Activated CD4-positive, CD25-positive, alpha-beta regulatory T cell treated with anti-CD3 and anti-CD28 coated beads, Interleukin-2, amount 50 U/mL, for 16 hours (primary cell): ENCODE results near the gene OR6J1.
"Not testable (repeated sequence)": the region's sequence is repeated elsewhere in the genome, so short reads cannot be mapped to it uniquely, and the experiment has no call there.

Experiments used
- DNase-seq: peaks from one replicate; pipeline ENCODE4 v3.0.0-alpha.2; 2020; ENCODE audit warnings: low read depth, low spot score

The OR6J1 gene

DNA sequence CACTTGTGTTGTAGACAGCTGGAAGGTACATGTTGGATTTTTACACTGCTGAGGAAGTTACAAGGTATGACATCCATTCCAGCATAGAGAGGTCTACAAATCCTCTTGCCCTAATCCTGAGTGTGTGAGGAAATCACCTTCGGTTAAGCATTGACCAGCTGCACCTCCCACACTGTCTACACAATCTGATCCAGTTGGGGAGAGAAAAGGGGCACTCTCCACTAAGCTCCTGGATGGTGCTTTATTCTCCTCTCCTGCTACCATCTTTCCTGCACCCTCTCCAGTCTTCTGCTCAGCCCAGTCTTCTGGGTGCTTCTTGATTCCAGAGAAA is at the start of gene OR6J1:
Gene OR6J1 (minus strand): TSS at position 48 of the 331 bp plus-strand sequence. CDS start 9,541 bp downstream, outside the sequence.
- DNase-seq, result no peak

DNA sequence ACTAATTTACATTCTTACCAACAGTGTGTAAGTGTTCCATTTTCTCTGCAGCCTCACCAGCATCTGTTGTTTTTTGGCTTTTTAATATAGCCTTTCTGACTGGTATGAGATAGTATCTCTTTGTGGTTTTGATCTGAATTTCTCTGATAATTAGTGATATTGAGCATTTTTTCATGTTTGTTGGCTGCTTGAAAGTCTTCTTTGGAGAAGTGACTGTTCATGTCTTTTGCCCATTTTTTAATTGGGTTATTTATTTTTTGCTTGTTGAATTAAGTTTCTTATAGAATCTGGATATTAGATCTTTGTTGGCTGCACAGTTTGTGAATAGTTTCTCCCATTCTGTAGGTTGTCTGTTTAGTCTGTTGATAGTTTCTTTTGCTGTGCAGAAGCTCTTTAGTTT is 48.0 kb upstream of the OR6J1 start:
- DNase-seq, result no peak

DNA sequence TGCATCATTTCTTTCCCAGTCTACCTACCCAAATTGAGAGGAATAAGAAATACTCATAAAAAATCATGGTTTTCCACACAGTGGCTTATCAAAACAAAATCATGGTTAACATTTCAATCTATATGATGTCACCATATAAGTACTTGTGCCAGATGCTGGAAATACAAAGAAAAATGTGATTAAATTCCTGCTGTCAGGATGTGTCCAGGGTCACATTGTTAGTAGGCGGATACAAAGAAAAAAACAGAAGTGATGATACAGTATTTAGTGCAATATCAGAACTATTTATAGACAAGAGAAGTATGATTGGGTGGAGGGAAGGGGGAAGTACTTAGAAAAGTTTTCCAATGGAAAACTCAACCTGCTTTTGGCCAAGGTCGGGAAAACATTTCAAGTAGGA is 47.0 kb upstream of the OR6J1 start:
- DNase-seq, result no peak

DNA sequence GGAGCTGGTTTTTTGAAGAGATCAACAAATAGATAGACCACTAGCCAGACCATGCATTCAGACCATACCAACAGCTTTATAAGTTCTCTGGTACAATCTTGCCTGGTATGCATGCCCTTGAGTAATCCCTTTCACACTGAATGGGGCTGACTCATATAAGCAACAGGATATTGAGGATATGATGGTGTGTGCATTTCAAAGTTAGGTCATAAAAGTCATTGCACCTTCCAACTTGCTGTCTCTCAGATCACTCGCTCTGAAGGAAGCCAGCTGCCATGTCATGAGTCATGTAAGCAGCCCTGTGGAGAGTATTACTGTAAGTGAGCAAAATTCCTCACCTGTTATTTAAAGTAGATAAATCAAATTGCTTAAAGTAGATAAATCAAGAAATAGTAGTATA is 45.0 kb upstream of the OR6J1 start:
- no peak for DNase-seq

DNA sequence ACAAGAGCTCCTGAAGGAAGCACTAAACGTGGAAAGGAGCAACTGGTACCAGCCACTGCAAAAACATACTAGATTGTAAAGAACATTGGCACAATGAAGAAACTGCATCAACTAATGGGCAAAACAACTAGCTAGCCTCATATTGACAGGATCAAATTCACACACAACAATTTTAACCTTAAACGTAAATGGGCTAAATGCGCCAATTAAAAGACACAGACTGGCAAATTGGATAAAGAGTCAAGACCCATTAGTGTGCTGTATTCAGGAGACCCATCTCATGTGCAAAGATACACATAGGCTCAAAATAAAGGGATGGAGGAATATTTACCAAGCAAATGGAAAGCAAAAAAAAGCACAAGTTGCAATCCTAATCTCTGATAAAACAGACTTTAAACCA is 43.8 kb upstream of the OR6J1 start:
- not testable (repeated sequence) for DNase-seq

DNA sequence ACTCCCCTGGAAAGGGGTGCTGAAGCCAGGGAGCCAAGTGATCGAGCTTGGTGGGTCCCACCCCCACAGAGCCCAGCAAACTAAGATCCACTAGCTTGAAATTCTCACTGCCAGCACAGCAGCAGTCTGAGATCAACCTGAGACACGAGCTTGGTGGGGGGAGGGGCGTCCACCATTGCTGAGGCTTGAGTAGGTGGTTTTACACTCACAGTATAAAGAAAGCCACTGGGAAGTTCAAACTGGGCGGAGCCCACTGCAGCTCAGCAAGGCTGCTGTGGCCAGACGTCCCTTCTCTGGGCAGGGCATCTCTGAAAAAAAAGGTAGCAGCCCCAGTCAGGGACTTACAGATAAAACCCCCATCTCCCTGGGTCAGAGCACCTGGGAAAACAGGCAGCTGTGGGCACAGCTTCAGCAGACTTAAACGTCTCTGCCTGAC is 42.0 kb upstream of the OR6J1 start:
- not testable (repeated sequence) for DNase-seq

DNA sequence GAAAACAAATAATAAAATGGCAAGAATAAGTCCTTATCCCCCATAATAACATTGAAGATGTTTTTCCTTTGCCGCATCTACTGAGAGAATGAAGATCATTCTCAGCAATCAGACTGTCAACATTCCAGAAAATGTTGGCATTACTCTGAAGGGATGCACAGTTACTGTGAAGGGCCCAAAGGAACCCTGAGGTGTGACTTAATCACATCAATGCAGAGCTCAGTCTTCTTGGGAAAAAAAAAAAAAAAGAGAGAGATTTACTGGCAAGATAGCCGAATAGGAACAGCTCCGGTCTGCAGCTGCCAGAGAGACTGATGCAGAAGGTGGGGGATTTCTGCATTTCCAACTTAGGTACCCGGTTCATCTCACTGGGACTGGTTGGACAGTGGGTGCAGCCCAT is 41.3 kb upstream of the OR6J1 start:
- no peak for DNase-seq

DNA sequence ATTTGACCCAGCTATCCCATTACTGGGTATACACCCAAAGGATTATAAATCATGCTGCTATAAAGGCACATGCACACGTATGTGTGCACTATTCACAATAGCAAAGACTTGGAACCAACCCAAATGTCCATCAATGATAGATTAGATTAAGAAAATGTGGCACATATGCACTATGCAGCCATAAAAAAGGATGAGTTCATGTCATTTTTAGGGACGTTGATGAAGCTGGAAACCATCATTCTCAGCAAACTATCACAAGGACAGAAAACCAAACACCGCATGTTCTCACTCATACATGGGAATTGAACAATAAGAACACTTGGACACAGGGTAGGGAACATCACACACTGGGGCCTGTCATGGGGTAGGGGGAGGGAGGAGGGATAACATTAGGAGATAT is 39.3 kb upstream of the OR6J1 start:
- not testable (repeated sequence) for DNase-seq

DNA sequence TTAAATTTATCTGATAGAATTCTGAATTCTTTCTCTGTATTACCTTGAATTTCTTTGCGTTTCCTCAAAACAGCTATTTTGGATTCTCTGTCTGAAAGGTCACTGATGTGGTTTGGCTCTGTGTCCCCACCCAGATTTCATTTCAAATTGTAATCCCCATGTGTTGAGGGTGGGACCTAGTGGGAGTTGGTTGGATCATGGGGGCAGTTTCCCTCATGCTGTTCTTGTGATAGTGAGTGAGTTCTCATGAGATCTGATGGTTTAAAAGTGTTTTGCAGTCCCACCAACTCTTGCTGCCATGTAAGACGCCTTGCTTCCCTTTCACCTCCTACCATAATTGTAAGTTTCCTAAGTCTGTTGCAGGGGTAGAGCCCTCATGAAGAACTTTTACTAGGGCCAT is 34.1 kb upstream of the OR6J1 start:
- no peak for DNase-seq

DNA sequence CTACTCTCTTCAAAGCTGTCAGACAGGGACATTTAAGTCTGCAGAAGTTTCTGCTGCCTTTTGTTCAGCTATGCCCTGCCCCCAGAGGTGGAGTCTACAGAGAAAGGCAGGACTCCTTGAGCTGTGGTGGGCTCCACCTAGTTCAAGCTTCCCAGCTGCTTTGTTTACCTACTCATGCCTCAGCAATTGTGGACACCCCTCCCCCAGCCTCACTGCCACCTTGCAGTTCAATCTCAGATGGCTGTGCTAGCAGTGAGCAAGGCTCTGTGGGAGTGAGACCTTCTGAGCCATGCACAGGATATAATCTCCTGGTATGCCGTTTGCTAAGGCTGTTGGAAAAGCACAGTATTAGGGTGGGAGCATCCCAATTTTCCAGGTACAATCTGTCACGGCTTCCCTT is 33.4 kb upstream of the OR6J1 start:
- not testable (repeated sequence) for DNase-seq

DNA sequence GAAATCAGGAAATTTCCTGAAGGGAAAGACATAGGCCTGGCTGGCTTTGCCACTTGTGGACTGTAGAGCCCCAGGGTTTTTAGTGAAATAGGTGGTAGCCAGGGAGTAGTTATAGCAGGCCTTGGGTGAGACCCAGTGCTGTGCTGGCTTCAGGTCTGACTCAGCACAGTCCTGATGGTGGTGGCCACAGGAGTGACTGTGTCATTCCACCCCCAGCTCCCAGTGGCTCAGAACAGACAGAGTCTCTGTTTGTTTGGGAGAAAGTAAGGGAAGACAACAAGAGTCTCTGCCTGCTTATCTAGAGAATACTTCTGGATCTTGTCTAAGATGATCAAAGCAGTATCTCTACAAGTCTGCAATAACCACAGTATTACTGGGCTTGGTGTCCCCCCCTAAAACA is 27.5 kb upstream of the OR6J1 start:
- no peak for DNase-seq

DNA sequence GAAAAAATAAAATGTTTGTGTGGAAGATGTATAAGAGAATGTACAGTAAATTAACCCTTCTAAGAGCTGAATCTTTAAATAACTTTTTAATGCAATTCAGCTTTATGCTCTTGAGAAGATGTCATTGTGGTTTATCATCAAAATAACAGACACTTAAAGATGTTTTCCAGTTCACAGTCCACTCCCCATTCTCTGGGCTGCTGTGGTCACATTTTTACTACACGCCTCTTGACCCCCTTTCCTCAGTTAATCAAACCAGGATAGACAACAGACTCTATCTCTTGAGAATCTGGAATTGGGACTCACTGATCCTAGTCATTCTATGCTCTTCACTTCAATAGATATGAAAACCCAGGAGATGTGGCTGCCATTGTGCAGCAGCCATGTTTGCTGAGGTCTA is 24.7 kb upstream of the OR6J1 start:
- DNase-seq, result no peak

DNA sequence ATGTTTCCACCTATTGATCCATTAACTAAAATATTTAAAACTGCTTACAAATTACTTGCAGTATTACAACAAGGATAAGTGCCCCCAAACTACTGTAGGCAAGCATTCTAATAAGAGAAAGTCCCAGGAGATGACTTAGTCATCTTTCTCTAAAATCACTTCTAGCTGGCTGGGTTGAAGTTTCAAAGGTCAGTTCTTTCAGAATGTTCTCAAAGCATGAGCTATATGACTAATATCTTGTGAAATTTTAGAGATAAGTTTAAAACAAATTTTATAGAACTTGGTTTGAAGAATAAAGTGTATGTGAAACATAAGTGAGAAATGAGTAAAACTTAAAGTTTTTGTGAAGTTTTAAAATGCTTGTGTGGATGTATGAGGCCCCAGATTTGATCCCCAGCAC is 24.3 kb upstream of the OR6J1 start:
- no peak for DNase-seq

DNA sequence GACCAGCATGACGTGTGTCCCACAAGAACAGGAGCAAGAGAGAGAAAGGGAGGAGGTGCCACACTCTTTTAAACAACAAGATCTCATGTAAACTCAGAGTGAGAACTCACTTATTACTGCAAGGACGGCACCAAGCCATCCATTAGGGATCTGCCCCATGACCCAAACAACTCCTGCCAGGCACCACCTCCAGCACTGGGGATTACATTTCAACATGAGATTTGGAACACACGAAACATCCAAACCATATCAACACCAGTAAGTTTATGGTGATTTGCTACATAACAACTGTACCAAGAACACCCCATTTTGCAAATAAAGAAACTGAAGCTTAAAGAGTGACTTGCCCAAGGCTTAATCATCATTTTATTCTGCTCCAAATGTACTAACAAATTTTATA is 23.7 kb upstream of the OR6J1 start:
- DNase-seq, result no peak

DNA sequence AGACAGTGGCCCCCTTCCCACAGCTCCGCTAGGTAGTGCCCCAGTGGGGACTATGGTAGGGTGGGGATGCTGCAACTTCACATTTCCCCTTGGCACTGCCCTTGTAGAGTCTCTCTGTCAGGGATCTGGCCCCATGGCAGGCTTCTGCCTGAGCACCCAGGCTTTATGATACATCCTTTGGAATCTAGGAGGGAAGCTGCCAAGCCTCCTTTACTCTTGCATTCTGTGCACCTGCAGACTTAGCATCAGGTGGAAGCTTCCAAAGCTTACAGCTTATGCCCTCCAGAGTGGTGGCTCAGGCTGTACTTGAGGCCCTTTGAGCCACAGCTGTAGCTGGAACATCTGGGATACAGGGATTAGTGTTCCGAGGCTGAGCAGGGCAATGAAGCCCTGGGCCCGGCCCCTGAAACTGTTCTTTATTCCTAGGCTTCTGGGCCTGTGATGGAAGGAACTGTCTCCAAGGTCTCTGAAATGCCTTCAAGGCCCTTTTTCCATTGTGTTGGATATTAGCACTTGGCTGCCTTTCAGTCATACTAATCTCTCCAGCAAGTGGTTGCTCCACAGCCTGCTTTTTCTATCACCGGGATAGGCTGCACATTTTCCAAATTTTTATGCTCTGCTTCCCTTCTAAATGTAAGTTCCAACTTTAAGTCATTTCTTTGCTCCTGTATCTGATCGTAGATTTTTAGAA is 22.2 kb upstream of the OR6J1 start:
- DNase-seq, result no peak

DNA sequence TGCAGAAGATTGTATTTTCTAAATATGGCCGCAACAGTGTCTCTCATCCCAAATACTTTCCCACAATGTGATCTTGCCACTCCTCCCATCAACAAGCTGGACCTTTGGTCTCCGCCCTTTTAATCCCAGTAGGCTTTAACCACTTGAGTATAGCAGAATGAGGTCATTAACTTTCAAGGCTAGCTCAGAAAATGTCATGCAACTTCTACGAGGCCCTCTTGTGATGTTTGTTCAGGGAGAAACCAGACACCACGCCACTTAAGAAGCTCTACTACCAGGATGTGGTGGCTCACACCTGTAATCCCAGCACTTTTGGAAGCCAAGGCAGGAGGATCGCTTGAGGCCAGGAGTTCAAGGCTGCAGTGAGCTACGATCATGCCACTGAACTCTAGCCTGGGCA is 20.1 kb upstream of the OR6J1 start:
- DNase-seq, result no peak

DNA sequence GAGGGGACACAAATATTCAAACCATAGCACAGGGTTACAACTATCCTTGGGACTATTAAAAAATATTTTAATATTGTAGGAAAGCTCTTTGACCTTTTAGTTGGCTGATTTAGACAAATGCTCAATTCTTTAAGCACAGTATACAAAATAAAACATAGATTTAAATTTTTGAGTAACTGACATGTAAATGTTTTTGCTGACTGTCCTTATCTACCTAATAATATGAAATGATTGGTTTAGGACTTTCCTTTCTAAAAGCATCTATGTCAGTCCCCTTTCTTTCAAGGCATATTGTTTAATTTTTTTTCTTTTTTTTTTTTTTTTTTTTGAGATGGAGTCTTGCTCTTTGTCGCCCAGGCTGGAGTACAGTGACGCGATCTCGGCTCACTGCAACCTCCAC is 16.5 kb upstream of the OR6J1 start:
- no peak for DNase-seq

DNA sequence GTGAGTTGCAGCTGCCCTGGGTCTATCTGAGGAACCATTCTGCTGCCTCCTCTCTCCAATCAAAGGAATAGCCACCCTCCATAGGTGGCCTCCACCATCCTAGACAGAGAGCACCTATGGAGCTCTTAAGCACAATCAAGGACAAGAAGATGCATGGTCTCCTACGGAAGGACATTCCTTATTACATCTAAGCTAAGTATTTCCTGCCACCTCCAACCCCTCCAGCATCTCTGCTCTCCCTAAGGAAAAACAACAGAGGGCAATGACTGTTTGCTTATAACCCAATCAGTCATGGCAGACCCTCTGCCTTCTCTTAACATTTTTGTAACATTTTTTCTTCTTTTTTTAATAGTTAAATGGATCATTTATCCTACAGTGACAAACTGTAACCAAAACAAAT is 14.8 kb upstream of the OR6J1 start:
- DNase-seq, result no peak

DNA sequence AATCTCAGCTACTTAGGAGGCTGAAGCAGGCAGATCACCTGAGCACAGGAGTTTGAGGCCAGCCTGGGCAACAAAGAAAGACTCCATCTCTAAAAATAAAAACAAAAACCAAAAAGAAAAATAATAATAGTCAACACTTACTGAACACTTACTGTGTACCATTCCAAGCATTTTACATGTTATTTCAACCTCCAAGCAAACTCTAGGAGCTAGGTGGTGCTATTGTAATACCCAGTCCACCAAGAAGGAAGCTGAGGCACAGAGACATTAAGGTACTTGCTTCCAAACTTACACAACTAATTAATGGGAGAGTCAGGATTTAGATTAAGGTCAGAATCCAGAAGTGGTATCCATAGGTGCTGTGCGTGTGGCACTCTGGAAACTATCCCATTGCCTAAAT is 13.7 kb upstream of the OR6J1 start:
- DNase-seq, result no peak

DNA sequence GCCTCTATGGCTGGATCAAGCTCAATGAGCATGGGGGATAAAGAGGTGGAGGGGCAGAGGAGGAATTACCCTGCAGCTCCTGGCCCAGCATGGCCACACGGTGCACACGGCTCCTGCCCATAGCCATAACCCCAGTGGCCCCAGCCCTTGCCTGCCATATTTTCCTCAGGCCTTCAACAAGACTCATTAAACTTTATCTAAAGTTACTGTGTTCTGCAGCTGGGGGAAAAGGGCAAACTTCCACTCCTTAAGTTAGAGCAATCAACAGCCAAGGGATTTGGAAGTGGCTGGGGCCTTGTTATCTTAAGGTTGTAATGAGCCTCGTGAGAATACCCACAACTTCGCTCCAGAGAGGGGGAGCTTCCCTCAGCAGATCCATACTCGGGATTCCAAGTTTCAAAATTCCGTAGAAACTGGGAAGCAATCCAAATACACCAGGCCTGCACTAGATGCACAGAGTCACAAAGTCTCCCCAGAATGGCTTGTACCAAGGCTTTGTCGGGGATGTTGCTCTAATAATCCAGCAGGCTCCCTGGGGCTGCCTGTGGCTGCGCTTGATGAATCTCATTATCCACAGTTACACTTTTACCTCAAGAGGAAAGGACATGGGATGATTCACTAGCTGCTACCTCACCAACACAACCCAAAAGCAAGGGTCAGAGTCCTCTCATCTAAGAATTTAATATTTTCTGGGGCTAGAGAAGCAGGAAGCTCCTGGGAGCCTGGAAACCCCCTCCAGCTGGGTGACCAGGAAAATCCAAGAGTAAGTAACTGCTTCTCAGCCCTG is 13.0 kb upstream of the OR6J1 start:
- no peak for DNase-seq

DNA sequence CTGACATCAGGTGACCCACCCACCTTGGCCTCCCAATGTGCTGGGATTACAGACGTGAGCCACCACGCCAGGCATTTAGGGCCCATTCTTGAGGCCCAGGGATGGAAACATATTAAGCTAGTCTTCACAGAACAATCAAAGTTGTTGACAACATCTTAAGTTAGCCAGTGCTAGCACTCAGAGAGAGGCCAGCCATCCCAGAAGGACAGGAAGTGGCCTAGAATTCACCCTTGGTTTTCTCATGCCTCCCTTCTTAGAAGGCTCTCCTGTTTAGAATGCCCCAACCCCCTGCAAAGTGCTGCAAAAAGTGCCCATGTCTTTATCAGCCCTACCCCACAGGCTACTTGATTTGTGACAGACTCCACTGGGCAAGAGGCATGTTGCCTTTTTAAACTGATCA is 12.1 kb upstream of the OR6J1 start:
- no peak for DNase-seq

DNA sequence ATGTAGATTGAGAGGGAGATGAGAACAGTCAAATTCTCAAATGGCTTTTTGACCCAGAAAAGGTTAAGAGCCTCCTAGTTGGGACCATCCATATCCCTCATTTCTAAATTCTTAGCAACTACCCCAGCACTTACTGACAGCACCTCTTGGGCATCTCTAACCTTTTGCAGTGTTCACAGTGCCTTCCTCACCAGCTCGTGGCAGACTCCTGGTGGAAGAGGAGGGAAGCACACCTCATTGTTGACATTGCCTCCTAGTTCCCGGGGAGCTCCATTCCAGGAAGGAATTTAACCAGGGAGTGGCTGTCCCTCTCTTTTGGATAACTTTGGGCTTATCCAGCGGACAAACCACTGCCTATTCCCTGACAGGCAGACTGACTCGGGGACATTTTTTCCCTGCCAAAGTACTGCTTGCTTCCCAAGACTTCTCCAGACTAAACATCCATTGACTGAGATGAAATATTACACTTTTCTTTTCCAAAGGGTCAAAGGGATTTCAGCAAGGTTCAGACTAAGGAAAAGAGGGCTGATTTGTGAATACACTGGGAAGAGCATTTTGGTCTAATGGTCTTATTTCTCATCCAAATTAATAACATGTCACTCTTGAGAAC is 9.0 kb upstream of the OR6J1 start:
- DNase-seq, result peak; percentile 10

DNA sequence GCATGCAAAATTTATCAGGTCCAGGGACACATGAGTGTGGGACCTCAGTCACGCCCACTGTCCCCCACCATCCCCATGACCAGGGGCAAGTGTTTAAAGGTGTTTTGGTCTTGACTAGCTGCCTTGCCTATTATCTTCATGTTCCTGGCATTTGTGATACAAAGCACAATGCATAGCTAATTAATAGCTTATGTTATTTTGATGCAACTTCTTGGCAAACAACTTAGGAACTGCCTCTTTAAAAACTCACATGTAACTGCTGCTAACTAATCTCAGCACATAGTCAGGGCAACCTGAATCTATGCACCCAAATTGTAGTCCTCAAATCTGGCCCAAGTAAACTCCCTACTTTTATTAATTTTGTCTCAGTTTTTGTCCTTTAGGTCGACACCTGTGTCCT is 7.4 kb upstream of the OR6J1 start:
- no peak for DNase-seq
